ENCODE results near the gene HIPK1.

DNA sequence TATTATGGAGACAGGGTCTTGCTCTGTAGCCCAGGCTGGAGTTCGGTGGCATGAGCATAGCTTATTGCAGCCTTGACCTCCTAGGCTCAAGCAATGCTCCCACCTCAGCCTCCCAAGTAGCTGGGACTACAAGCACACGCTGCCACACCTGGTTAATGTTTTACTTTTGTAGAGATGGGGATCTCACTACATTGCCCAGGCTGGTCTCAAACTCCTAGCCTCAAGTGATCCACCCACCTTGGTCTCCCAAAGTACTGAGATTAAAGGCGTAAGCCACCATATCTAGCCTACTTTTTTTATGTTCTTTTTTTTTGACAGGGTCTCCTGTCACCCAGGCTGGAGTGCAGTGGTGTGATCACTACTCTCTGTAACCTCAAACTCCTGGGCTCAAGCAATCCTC, 35.9 kb upstream of the HIPK1 start:
- TF ChIP-seq EZH2 (IDR thresholded peaks at IDR 0.05; ENCODE audit: insufficient read depth, poor library complexity, severe bottlenecking) (no peak), EZH2phosphoT487 (IDR thresholded peaks at IDR 0.05; ENCODE audit: insufficient read depth, low read depth) (no peak)
